Femur (tissue), 1 donor: Measurements from ENCODE around the gene MYO7A.
A peak's percentile ranks its signal among the peaks of the same experiment; 100 is the strongest.

Experiments
- DNase-seq: peaks from one replicate; pipeline ENCODE4 v3.0.0-alpha.2; 2017

The MYO7A gene

DNA sequence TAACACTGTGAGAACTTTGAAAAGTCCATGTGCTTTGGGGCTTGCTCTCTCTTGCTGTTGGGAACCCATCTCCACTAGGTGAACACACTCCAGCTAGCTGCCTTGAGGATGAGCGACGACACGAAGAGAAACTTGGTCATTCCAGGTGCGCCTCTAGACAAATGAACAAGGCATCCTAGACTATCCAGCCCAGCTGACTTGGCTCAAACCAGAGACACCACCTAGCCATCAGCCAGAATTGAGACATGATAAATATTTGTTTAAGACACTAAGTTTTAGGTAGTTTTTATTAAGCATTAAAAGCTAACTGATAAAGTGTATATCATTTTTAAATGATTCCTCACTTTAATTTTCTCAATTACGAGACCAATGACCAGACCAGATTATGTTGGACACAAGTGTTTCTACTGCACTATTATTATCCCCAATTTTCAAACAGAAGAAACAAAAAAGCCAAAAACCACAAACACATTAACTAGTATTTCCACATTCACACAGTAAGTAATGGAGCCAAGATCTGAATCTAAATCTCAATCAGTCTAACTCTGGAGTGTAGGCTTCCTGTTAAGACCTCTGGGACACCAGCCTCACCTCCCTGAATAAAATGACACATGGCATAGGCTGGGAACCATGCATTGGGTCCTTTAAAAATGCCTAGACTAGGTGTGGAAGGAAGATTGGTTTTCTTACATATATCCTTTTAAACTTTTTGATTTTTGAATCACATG is 103.0 kb downstream of the MYO7A start:
- DNase-seq, result no peak

DNA sequence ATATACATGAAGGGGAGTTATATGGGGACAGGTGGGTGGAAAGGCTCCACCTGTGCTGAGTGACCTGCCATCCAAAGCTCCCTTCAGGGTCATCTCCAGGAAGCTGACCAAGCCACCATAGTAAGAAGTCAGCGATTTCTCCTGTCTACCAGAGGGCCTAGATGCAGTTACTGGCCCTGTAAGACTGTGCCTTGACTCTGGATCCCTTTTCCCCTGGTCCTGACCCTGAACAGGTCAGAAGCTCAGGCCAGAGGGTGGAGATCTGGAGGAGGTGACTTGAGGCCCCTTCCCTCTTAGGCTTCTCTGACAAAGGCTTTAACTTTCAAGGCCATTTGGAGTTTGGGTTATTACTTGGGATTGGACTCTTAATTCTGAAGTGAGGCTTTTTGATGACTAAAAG is 103.8 kb downstream of the MYO7A start:
- no peak for DNase-seq

- no peak for DNase-seq
These were observed 104.2 kb downstream of the MYO7A start for GRCh38 chr11:77232242-77232641.

DNA sequence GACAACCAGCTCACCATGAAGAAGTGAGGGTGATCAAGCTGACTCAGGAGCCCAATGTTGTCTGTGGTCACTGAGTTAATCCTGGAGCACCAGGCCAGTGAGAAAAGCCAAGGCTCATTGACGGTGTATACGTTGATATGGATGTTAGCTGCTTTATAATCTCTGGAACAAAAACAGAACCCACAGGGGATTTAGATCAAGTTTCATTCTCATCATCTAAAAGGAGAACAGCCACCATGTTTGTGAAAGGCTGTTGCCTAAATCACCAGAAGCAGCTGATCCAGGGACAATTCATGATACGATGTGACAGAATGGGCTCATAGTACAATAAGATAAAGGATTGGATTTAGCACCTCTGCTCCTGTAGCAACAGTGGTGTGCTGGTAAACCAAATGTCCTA is 105.0 kb downstream of the MYO7A start:
- no peak for DNase-seq

- no peak for DNase-seq
These were observed 108.9 kb downstream of the MYO7A start for GRCh38 chr11:77236901-77237300.

GRCh38 chr11:77244277-77245027 is 116.4 kb downstream of the MYO7A start:
- peak; percentile 24 for DNase-seq

GRCh38 chr11:77249427-77249826 is 121.4 kb downstream of the MYO7A start:
- DNase-seq, result no peak

DNA sequence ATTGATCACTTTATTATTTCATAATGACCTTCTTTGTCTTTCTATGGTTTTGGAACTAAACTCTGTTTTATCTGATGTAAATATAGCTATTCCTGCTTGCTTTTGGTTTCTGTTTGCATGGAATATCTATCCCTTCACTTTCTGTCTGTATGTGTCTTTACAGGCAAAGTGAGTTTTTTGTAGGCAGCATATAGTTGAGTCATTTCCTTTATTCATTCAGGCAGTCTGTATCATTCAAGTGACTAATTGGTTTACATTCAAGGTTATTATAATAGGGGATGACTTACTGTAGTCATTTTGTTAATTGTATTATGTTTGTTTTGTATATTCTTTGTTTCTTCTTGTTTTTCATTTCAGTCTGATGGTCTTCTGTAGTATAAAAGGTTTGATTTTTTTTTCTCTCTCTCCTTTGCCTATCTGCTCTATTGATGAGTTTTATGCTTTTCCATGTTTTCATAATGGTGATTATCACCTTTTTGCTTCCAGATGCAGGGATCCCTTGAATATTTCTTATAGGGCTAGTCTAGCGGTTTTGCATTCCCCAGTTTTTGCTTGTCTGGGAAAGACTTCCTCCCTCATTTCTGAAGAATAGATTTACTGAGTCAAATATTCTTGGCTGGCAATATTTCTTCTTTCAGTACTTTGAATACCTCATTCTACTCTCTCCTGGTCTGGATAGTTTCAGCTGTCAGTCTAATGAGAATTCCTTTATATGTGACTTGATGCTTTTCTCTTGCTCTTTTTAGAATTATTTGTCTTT is 123.0 kb downstream of the MYO7A start:
- DNase-seq, result no peak

GRCh38 chr11:77252555-77253270 is 124.7 kb downstream of the MYO7A start:
- DNase-seq, result no peak

DNA sequence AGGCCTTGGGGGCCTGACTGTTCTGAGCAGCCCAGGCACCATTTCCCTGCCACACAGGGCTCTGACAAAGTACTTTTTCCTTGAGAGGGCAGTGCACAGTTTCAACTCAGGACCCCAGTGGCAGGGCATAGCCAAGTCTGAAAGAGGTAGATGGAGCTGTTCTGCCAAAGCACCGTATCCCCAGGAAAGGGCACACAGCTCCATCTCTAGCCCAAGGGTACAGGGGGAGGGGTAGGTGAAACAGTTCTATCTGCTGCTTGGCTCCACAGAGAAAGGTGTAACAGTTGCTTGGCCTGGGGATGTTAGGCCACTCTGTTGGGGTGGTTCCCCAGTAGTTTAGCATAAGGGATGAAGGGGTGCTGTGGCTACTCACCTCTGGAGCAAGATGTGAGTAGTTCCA is 125.6 kb downstream of the MYO7A start:
- no peak for DNase-seq

DNA sequence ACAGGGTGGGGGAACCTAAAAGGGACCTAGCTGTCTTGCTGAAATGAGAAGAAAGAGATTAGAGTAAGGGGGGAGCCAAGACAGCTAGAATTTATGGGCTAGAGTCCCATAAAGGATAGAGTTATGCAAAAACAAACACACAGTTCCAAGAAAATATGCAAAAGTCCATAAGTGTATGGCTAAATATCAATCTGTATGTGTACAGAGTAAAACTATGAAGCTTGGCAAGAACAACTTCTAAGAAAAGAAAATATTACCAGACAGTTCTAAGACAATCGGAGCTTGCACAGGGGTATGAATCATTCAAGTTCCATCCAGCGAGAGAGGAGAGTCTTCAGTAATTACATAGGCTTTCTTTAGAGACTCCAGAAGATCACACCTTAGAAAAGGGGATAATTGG is 131.6 kb downstream of the MYO7A start:
- no peak for DNase-seq

DNA sequence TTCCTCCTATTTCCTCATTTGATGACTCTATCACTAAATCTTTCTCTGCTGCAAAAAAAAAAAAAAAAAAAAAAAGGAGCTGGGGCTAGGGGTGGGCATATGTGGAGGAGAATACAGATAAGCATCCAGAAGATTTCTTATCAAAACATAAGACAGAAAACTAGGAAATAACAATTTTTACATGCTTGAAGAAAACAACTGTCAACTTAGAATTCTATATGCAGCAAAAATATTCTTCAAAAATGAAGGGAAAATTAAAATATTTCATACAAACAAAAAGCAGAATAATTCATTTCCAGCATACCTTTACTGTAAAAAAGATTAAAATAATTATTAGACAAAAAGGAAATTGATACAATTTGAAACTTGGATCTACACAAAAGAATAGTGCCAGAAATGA is 134.8 kb downstream of the MYO7A start:
- DNase-seq, result no peak
